Heart left ventricle (tissue), 13 donors: Measurements from ENCODE around the gene ZBTB25.

ENCODE experiments used
- POLR2A ChIP-seq, 2 donors: fragments of 450-650 bp; IDR thresholded peaks; one replicate each; pipeline ENCODE4 v1.6.1; 2017; ENCODE audit warnings: antibody characterized with exemption in 2 of 2, mild to moderate bottlenecking in 2 of 2, moderate library complexity in 2 of 2
- TF ChIP-seq, protein P1 (sequence below), 12 donors: fragments of 200-600 bp; sonication (generic) in 4 of 12; IDR thresholded peaks; one replicate each; pipeline versions ENCODE4 v1.5.0 to v1.8.0; 2018 to 2022; ENCODE audit warnings: antibody characterized with exemption in 12 of 12, mild to moderate bottlenecking in 5 of 12
- donor health status: ischemic (EF 13 %, LVEDD 7.1; RV severe dilation, severe dysfunction).
- donor health status: DM: no; HTN: yes; CAD: no.
- donor health status: DM: no; HTN: no; CAD: no.
- donor health status: ischemic (EF 25% LVEDD 6.9; RV normal size, moderate dysfunction).
- donor health status: ischemic (EF 25% LVEDD 5.7; RV mildly dilated, moderate dysfunction).
- donor health status: ischemic (EF 35%, LVEDD 5.7; RV mildly dilated, moderate dysfunction).
- donor health status: nonischemic (EF 11% LVEDD 7.7; RV severe dilation, severe dysfunction).
- donor health status: DM: yes; HTN: yes; CAD: no.
- donor health status: PGD.
- donor health status: ischemic (EF 29% LVEDD 5.4; RV normal size, mild dysfunction).
- donor health status: nonischemic (EF 23%, LVEDD 6.1; RV moderate dilation, normal function).

DNA sequence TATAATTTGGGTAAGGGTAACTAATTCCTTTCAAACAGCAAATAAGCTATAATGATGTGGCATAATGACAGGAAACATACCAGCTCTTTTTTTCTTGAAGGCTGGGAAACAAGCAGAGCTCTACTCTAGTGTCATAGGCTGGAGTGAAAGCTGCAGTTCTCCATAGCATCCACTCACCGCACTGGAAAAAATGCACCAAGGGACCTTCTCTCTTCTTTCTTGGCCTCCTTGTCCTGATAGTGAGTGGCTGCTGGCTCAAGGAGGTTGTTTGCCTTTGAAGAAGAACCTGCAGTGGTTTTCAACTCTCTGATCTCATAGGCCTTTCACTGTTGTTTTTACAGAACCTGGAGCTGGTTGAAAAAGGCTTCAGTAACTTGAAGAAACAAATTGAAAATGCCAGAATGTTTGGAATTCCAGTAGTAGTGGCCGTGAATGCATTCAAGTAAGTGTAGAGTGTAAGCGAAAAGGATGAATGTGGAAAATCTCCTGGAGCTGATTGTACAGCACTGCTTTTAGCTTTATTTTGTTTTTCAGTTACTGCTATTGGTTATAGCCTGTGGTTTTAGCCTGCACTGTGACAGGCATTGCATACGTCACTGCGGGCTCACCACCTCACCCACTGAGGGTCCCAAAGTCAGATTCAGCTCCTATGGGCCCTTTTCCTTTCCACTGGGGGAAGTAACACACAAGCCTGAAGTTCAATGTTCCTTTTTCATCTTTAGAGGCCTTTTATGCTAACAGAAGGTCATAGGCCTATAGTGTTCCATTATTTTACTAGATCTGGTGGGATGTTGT lies 55.6 kb downstream of the ZBTB25 start:
- TF ChIP-seq, protein P1, sequence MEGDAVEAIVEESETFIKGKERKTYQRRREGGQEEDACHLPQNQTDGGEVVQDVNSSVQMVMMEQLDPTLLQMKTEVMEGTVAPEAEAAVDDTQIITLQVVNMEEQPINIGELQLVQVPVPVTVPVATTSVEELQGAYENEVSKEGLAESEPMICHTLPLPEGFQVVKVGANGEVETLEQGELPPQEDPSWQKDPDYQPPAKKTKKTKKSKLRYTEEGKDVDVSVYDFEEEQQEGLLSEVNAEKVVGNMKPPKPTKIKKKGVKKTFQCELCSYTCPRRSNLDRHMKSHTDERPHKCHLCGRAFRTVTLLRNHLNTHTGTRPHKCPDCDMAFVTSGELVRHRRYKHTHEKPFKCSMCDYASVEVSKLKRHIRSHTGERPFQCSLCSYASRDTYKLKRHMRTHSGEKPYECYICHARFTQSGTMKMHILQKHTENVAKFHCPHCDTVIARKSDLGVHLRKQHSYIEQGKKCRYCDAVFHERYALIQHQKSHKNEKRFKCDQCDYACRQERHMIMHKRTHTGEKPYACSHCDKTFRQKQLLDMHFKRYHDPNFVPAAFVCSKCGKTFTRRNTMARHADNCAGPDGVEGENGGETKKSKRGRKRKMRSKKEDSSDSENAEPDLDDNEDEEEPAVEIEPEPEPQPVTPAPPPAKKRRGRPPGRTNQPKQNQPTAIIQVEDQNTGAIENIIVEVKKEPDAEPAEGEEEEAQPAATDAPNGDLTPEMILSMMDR (IDR thresholded peaks at IDR 0.05) = no peak
- TF ChIP-seq POLR2A (IDR thresholded peaks at IDR 0.05) = no peak
